Smooth muscle cell of bladder (primary cell): ENCODE measurements around the gene FTCDNL1. TPM values are rescaled to one million over a fixed set of nuclear protein-coding genes. Genes with fewer than 3 reads are reported as not detected.

Experiments used
- total RNA-seq: library from RNA; depleted of rRNA; stranded (reverse); fragments of >200 nt; gene quantifications from 2 replicates; pipeline ENCODE4 v1.2.3, GENCODE V29; 2014

The FTCDNL1 gene
- 0.92 and 1.00 TPM in 2 replicates for total RNA-seq

GRCh38 chr2:199850718-199851500, at the start of gene FTCDNL1:
Gene FTCDNL1, minus strand, starts transcription at chr2:199851192. Its CDS starts 2,230 bp downstream, at chr2:199848962.

Other genes with a start within 250 kb of the FTCDNL1 start
- gene C2orf69, start 60.1 kb upstream of the FTCDNL1 start, total RNA-seq, result 7.1 and 8.5 TPM in 2 replicates
- gene TYW5, start 104.3 kb upstream of the FTCDNL1 start, total RNA-seq, result 5.4 and 5.8 TPM in 2 replicates
- 17.9 and 18.7 TPM in 2 replicates for gene MAIP1, start 104.4 kb upstream of the FTCDNL1 start, total RNA-seq